H1 (cell line): ENCODE data around the gene C12orf76.

ENCODE experiments used
- CTCF ChIP-seq, 3 experiments: IDR thresholded peaks; 1 replicate in 2 of 3; 2 replicates in 1 of 3; pipeline versions ENCODE4 v1.5.1 to v1.6.1; 2011; ENCODE audit warnings: low read length in 3 of 3, mild to moderate bottlenecking in 3 of 3, inconsistent platforms in 2 of 3, low read depth in 1 of 3, moderate library complexity in 1 of 3; ENCODE audit not compliant: insufficient read depth in 1 of 3; ENCODE audit errors: control extremely low read depth in 1 of 3
- EP300 ChIP-seq, 2 experiments: IDR thresholded peaks; 1 replicate in 1 of 2; 2 replicates in 1 of 2; pipeline ENCODE4 v1.6.1; 2011 to 2012; ENCODE audit warnings: low read depth in 2 of 2, low read length in 2 of 2, mild to moderate bottlenecking in 2 of 2, borderline replicate concordance in 1 of 2, inconsistent platforms in 1 of 2, moderate library complexity in 1 of 2
- EZH2 ChIP-seq: fragments of 200-600 bp; sonication (generic); IDR thresholded peaks from 2 replicates; pipeline ENCODE4 v1.7.1; 2012; ENCODE audit warnings: low read depth, mild to moderate bottlenecking, moderate library complexity, low read length, inconsistent platforms; ENCODE audit not compliant: severe bottlenecking
- JUND ChIP-seq: IDR thresholded peaks from 2 replicates; pipeline ENCODE4 v1.6.1; 2011; ENCODE audit warnings: mild to moderate bottlenecking, improper control_type of control experiment, low read length
- POLR2A ChIP-seq, 2 experiments: IDR thresholded peaks; 1 replicate in 1 of 2; 2 replicates in 1 of 2; pipeline ENCODE4 v1.6.1; 2011; ENCODE audit warnings: low read depth in 2 of 2, low read length in 2 of 2, mild to moderate bottlenecking in 2 of 2; ENCODE audit errors: control extremely low read depth in 1 of 2
- POLR2AphosphoS5 ChIP-seq: IDR thresholded peaks from 2 replicates; pipeline ENCODE4 v1.6.1; 2011; ENCODE audit warnings: low read depth, low read length
- RAD21 ChIP-seq, 2 experiments: IDR thresholded peaks in 1 of 2; conservative IDR thresholded peaks in 1 of 2; 2 replicates each; pipeline ENCODE4 v1.6.1; 2011; ENCODE audit warnings: low read depth in 2 of 2, low read length in 2 of 2, improper control_type of control experiment in 1 of 2, inconsistent platforms in 1 of 2, mild to moderate bottlenecking in 1 of 2, moderate library complexity in 1 of 2
- SP2 ChIP-seq: IDR thresholded peaks from 2 replicates; pipeline ENCODE4 v1.6.1; 2012; ENCODE audit warnings: mild to moderate bottlenecking, low read length, inconsistent platforms
- SUZ12 ChIP-seq: fragments of 200-600 bp; sonication (generic); IDR thresholded peaks from 2 replicates; pipeline ENCODE4 v1.6.1; 2012; ENCODE audit warnings: mild to moderate bottlenecking, inconsistent platforms, low read length, moderate library complexity, mixed read lengths
- TAF1 ChIP-seq: IDR thresholded peaks from 2 replicates; pipeline ENCODE4 v1.6.1; 2011; ENCODE audit warnings: mild to moderate bottlenecking, low read depth, low read length
- TF ChIP-seq, protein P1 (sequence below): IDR thresholded peaks from 2 replicates; pipeline ENCODE4 v1.6.1; 2011; ENCODE audit warnings: low read length, improper control_type of control experiment

GRCh38 chr12:110033888-110034287 lies 14.4 kb downstream of the C12orf76 start:
- TF ChIP-seq TAF1, result no peak
- TF ChIP-seq POLR2A (IDR thresholded peaks at IDR 0.05; ENCODE audit: control extremely low read depth in 1 of 2, low read depth in 2 of 2, low read length in 2 of 2), result no peak
- no peak for TF ChIP-seq CTCF (IDR thresholded peaks at IDR 0.05; ENCODE audit: control extremely low read depth in 1 of 3, insufficient read depth in 1 of 3, low read depth in 1 of 3, low read length in 3 of 3)
- TF ChIP-seq JUND, result no peak
- no peak for TF ChIP-seq POLR2AphosphoS5
- TF ChIP-seq, protein P1, sequence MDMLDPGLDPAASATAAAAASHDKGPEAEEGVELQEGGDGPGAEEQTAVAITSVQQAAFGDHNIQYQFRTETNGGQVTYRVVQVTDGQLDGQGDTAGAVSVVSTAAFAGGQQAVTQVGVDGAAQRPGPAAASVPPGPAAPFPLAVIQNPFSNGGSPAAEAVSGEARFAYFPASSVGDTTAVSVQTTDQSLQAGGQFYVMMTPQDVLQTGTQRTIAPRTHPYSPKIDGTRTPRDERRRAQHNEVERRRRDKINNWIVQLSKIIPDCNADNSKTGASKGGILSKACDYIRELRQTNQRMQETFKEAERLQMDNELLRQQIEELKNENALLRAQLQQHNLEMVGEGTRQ, result no peak
- TF ChIP-seq EP300 (IDR thresholded peaks at IDR 0.05; ENCODE audit: borderline replicate concordance in 1 of 2, low read depth in 2 of 2, low read length in 2 of 2), result no peak
- no peak for TF ChIP-seq SUZ12
- TF ChIP-seq EZH2, result no peak
- TF ChIP-seq RAD21 (IDR thresholded peaks at IDR 0.05 in 1 of 2, conservative IDR thresholded peaks at IDR 0.05 in 1 of 2; ENCODE audit: low read depth in 2 of 2, low read length in 2 of 2), result no peak
- no peak for TF ChIP-seq SP2
